Lung microvascular endothelial cell (primary cell): Measurements from ENCODE around the gene UPK2. TPM values are rescaled to one million over a fixed set of nuclear protein-coding genes. Genes with fewer than 3 reads are reported as not detected.
A peak's percentile ranks its signal among the peaks of the same experiment; 100 is the strongest.
"Not testable (repeated sequence)": the region's sequence is repeated elsewhere in the genome, so short reads cannot be mapped to it uniquely, and the experiment has no call there.

Source experiments
- DNase-seq, 2 donors: peaks; one replicate each; pipeline versions ENCODE4 v3.0.0 to v3.0.0-alpha.2; 2010; ENCODE audit warnings: low read depth in 2 of 2
- total RNA-seq: library from RNA; depleted of rRNA; stranded (reverse); fragments of >200 nt; gene quantifications from 2 replicates; pipeline ENCODE4 v1.2.1, GENCODE V29; 2014

The UPK2 gene
- total RNA-seq, 1 donor from 2014 or later: not detected

- DNase-seq: no peak
These were observed 17.4 kb upstream of the UPK2 start for GRCh38 chr11:118938491-118939403.

- no peak for DNase-seq
These were observed 16.6 kb upstream of the UPK2 start for GRCh38 chr11:118939404-118939915.

GRCh38 chr11:118939953-118940598 is 16.0 kb upstream of the UPK2 start:
- peak in 1 of 2 donors; percentile 46 for DNase-seq

- no peak for DNase-seq
These were observed 9.0 kb upstream of the UPK2 start for GRCh38 chr11:118947091-118947490.

- DNase-seq: no peak
These were observed 8.1 kb upstream of the UPK2 start for GRCh38 chr11:118948000-118948399.

GRCh38 chr11:118953265-118953664 is 2.8 kb upstream of the UPK2 start:
- peak in 1 of 2 donors; percentile 9 for DNase-seq

GRCh38 chr11:118953976-118954375 is 2.1 kb upstream of the UPK2 start:
- DNase-seq: not testable (repeated sequence)

- no peak for DNase-seq
These were observed 860 bp downstream of the UPK2 start for GRCh38 chr11:118956847-118957469.

- no peak for DNase-seq
These were observed 1.5 kb downstream of the UPK2 start for GRCh38 chr11:118957549-118957948.

GRCh38 chr11:118957968-118958367 is 1.9 kb downstream of the UPK2 start:
- DNase-seq: no peak

- DNase-seq: no peak
These were observed 2.5 kb downstream of the UPK2 start for GRCh38 chr11:118958577-118958976.

GRCh38 chr11:118961189-118961588 is 5.1 kb downstream of the UPK2 start:
- no peak for DNase-seq

- no peak for DNase-seq
These were observed 5.5 kb downstream of the UPK2 start for GRCh38 chr11:118961591-118961990.

- DNase-seq: not testable (repeated sequence)
These were observed 13.4 kb downstream of the UPK2 start for GRCh38 chr11:118969508-118969907.

- no peak for DNase-seq
These were observed 15.5 kb downstream of the UPK2 start, which contains the start of gene FOXR1 for GRCh38 chr11:118971646-118972045. TSS of gene FOXR1 (plus strand) at chr11:118971761. CDS start at chr11:118971932, 171 bp downstream.

GRCh38 chr11:118973985-118974384 is 17.9 kb downstream of the UPK2 start:
- no peak for DNase-seq

- peak in 1 of 2 donors; percentile 14 for DNase-seq
These were observed 19.9 kb downstream of the UPK2 start for GRCh38 chr11:118975771-118976709.

GRCh38 chr11:118979434-118979833 is 23.3 kb downstream of the UPK2 start:
- DNase-seq: no peak

- DNase-seq: peak in 1 of 2 donors; percentile 11
These were observed 24.2 kb downstream of the UPK2 start for GRCh38 chr11:118980191-118980881.

- not testable (repeated sequence) for DNase-seq
These were observed 28.2 kb downstream of the UPK2 start for GRCh38 chr11:118984337-118984736.
